Stomach (tissue), 4 donors: ENCODE measurements around the gene HAVCR2.

Experiments
- CTCF ChIP-seq, 7 experiments: fragments of 450-650 bp in 4 of 7; fragments of 200-600 bp in 3 of 7; sonication (generic) in 3 of 7; IDR thresholded peaks; one replicate each; pipeline ENCODE4 v1.5.1; 2016 to 2019; ENCODE audit warnings: antibody characterized with exemption in 7 of 7, control low read depth in 2 of 7, mild to moderate bottlenecking in 1 of 7
- EP300 ChIP-seq: sonication (generic); formaldehyde crosslinking; IDR thresholded peaks from one replicate; pipeline ENCODE4 v1.6.1; 2017; ENCODE audit warnings: antibody characterized with exemption
- POLR2A ChIP-seq, 4 donors: fragments of 450-650 bp; IDR thresholded peaks; one replicate each; pipeline ENCODE4 v1.6.1; 2016; ENCODE audit warnings: antibody characterized with exemption in 4 of 4, control low read depth in 2 of 4, mild to moderate bottlenecking in 1 of 4, moderate library complexity in 1 of 4
- POLR2AphosphoS5 ChIP-seq, 3 donors: sonication (generic); formaldehyde crosslinking; IDR thresholded peaks; one replicate each; pipeline ENCODE4 v1.6.1; 2016; ENCODE audit warnings: antibody characterized with exemption in 3 of 3

GRCh38 chr5:157108976-157109375, at the start of gene HAVCR2:
- TF ChIP-seq CTCF (IDR thresholded peaks at IDR 0.05), result no peak
- TF ChIP-seq POLR2A (IDR thresholded peaks at IDR 0.05), result no peak
- TF ChIP-seq POLR2AphosphoS5 (IDR thresholded peaks at IDR 0.05), result peak in 2 of 3 donors; percentile 15 to 45
- no peak for TF ChIP-seq EP300
